Stimulated activated CD8-positive, alpha-beta memory T cell treated with anti-CD3 and anti-CD28 coated beads, Interleukin-7, amount 100 ng/mL, for 1 hour (primary cell): ENCODE results near the gene SPATA17.
A peak's percentile ranks its signal among the peaks of the same experiment; 100 is the strongest.
"Not testable (repeated sequence)": the region's sequence is repeated elsewhere in the genome, so short reads cannot be mapped to it uniquely, and the experiment has no call there.

Source experiments
- DNase-seq, 2 donors: peaks; one replicate each; pipeline ENCODE4 v3.0.0-alpha.2; 2020; ENCODE audit warnings: low read depth in 2 of 2

SPATA17 gene, protein sequence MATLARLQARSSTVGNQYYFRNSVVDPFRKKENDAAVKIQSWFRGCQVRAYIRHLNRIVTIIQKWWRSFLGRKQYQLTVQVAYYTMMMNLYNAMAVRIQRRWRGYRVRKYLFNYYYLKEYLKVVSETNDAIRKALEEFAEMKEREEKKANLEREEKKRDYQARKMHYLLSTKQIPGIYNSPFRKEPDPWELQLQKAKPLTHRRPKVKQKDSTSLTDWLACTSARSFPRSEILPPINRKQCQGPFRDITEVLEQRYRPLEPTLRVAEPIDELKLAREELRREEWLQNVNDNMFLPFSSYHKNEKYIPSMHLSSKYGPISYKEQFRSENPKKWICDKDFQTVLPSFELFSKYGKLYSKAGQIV

DNA sequence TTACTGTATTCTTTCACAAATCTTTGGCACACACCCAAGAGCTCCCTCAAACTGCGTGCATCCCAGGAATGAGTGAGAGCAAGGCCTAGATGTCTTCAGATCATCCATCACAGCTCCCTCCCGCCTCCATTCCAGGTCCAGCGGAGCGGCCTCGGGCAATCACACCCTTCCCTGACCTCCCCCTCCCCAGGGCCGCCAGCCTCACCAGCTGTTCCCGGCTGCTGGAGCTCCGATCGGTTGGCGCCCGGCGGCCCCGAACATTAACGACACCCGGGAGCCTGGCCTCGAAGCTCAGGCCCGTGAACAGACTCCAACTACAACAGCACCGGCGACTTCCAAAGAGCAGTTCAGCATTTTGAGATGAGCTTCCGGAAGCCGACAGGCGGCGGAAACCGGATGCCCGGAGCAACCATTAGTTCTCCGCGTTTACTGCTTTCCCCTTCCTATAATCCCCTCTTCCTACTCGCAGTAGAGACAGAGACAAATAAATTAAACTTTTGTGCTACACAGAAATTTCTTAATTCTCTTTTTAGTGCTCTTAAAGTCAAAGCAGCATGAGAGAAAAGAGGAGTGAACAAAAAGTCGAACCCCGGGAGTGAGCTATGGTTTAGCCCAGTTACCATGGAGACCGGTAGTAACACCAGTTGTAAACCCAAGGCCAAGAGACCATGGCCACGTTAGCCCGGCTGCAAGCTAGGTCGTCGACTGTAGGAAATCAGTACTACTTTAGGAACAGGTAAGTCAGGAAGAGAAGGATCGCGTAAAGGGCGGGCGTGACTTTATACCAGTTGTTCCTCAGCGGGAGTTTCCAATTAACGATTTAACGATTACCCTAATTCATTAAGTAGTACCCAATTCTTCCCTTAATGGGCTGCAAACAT is at the start of gene SPATA17, which contains the start of gene GPATCH2:
TSS of gene SPATA17 (plus strand) at position 634 of the 881 bp plus-strand sequence. CDS start at position 669, 35 bp downstream.
TSS of gene GPATCH2 (minus strand) at position 380 of the 881 bp plus-strand sequence. CDS start at position 261, 119 bp downstream.
- peak; percentile 31 to 53 for DNase-seq

DNA sequence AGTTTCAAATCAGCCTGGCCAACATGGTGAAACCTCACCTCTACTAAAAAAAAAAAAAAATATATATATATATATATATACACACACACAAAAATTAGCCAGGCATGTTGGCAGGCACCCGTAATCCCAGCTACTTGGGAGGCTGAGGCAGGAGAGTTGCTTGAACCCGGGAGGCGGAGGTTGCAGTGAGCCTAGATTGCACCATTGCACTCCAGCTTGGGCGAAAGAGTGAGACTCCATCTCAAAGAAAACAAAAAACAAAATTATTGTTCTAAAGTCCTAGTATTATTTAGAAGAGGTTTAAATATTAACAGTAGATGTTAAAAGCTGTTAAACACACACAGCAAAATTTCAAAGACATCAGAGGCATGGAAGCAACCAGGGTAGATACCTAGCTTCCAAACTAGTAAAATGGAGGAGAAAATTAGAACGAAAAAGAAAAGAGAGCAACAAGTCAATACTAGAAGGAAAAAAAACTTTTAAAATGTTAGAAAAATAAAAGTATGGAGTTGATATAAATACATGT is 46.8 kb upstream of the SPATA17 start:
- DNase-seq = not testable (repeated sequence)

DNA sequence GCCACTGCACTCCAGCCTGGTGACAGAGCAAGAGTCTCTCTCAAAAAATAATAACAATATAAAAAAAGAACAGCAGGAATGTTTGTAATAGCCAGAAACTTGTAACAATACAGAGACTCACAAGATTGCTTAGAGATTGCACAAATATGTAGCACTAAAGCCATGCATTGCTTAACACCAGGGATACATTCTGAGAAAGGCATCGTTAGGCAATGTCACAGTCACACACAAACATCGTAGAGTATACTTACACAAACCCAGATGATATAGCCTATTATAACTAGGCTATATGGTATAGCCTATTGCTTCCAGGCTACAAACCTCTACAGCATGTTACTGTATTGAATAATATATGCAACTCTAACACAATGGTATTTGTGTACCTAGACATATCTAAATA is 45.6 kb upstream of the SPATA17 start:
- DNase-seq = no peak

DNA sequence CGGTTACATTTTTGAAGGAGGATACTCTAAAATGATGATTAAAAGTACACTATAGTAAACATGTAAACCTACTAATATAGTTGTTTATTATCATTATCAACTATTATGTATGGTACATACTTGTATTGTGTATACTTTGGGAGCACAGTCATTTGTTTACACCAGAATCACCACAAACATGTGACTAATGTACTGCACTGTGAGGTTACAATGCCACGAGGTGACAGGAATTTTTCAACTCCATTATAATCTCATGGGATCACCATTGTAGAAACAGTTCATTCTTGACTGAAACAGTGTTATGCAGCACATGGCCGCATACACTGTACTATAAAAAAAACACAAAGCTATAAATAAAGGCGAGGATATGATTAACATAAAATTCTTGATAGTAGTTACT is 44.6 kb upstream of the SPATA17 start:
- no peak for DNase-seq

DNA sequence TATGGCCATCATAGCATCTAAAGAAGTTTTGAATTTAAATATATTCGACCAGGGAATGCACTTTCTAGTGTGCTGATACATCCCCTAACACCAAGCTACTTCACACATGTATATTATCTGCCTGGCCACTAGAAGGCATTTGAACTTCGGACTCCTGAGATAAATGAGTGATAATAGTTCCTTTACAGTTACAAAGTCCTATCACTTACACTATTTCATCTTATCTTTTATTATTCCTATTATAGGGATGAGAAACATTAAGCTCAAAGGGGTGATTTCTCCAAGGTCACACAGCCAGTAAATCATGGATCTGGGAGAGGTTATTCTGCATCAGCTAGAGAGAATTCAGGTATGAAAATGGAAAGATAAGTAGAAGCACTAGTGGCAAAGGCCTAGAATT is 40.5 kb upstream of the SPATA17 start:
- DNase-seq = no peak

DNA sequence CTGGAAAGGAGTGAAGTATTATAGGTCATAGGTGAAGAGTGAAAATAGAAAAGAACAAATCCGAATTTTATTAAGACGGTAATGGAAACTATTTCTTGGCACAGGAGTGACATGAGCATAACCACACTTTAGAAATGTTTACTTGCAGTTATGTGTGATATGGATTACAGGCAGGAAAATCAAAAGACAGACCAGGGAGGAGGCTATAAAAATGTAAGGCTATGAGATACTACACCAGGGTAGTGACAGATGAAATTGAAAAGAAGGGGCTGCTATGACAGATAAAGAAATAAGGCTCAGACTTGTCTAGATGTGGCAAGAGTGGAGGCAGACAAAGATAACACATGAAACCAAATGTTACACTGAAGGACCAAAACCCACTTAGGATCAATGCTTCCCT is 32.0 kb upstream of the SPATA17 start:
- DNase-seq = no peak

DNA sequence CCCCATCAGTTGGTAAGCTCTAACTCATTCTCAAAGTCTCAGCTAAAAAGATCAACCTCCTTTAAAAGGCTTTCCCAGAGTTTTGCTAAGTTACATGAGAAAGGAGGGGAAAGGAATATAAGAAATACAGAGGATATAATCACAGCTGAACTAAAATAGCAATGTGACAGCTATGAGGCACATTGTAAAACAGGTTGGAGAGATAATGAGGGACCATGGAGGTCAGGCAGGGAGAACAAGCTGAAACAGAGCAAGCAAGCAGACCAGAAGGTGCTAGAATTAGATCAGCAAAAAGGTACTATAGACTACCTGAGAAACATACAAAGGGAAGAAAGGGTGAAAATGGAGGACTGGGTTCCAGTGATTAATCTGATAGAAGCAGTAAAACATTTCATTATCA is 28.8 kb upstream of the SPATA17 start:
- no peak for DNase-seq

DNA sequence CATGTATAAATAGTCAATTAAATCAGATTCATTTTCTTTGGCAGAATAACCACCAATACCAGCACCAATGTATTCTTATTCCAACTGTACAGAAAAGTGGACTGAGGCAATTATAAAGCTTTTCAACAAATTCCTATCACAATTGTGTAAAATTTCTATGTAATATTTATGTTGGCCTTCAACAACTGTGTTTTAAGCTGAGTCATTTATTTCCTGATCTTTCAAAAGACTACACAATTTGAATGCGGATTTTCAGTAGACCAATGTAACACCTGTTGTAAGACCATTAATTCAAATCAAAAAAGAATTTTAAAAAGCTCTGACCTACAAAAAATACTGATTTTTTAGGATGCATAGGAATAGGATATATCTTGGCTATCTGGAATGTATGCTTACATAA is 25.8 kb upstream of the SPATA17 start:
- DNase-seq = no peak

DNA sequence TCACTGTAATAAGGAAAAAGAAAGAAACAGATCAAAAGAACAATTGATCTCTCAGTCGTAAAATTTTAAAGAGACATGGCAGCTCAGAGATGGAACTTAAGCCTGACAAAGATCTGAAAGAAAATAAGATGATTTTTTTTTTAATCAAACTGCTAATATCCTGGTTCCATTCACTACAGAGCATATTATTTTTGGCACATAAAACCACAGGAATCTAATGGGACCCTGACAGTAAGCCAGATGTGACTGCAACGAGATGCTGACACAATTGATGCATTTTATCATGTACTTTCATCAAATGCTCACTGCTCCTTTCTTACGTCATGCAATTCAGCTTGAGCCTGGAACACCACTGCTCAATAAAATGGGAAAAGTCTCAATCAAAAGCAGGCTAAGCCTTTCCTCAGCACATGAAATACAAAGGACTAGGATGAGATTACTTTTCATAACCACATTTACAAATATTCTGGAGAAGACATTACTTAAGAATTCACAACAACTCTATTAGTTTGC is 16.9 kb upstream of the SPATA17 start:
- no peak for DNase-seq

DNA sequence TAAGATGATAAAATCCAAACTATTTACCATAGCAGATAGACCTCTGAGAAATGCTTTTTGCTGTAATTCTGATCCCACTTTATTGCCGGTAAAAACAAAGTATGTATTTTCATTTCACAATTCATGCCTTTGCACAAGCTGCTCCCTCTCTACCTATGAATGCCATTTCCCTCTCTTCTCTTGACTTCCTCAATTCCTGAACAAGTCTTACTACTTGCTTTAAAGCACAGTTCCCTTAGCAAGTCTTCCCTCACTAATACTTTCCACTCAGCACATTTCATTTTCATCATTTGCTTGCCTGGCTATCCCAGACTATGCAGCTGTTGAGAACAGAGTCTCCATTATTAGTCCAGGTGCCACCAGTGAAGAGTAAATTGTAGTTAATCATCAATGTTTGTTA is 14.0 kb upstream of the SPATA17 start:
- no peak for DNase-seq

DNA sequence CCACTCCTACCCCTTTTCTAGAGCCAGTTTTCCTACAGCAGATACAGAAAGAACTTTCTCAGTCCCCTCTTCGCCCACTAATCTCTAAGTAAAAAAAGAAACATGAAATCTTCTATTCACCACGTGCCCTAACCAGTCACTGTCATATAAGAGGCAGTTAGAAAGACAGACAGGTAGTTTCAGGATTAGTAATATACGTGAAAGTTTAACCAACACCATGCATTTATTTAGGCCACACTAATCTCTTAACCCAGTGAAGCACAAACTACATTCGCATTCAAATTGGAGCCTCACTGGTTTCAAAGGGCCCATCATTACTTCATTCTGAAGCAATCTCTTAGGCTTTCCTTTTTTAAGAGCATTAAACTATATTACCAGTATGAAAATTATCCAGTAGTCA is 10.3 kb upstream of the SPATA17 start:
- no peak for DNase-seq

DNA sequence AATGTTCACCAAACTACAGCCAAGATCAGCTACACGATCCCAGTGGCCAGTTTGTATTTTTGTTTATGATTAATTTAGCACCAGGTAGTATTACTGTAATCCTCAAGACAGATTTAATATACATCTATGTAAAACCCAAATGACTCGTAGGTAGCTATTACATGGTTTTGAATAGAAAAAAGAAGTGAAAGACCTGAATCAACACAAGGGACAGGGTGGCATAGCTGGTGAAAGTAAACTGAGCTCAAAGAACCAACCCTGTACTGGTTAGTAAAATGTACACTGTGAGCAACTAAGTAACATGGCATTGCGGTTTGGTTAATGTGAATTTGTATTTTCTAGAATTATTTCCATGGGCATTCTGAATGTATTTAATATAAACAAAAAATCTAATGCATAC is 9.1 kb upstream of the SPATA17 start:
- DNase-seq = no peak

DNA sequence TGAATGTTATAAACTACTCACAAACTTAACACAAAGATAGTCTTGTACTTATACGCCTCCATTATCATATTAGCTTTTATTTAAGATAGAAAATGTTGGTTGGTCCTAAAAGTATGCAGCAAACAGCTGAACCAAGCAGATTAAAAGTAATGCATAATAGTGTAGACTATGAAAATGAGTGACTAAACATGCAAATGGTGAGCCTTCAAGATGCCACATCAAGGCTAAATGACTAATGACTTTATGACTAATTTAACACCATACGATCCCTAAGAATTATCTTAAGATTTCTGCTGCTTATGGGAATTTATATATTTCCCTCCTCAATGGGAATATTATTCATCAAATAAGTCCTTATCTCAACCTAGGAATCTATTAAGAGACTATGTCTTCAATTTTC is 4.8 kb upstream of the SPATA17 start:
- no peak for DNase-seq

DNA sequence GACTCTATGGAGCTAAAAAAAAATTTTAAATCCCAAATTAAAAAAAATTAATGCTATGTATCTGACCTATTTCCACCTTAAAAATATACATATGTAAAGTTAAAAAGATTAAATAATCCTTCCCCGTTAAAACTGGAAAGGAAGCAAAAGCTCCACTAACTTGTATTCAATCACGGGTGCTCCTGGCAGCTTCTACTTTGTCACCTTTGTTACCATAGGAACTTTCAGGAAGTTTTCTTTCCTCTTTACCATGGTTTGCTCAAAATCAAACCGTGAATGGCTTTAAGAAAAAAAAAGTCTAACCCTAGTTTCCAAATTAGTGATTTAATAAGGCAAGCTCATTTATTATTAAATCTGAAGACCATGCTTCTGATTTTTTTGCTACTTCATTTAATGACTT is 3.7 kb upstream of the SPATA17 start:
- DNase-seq = no peak

DNA sequence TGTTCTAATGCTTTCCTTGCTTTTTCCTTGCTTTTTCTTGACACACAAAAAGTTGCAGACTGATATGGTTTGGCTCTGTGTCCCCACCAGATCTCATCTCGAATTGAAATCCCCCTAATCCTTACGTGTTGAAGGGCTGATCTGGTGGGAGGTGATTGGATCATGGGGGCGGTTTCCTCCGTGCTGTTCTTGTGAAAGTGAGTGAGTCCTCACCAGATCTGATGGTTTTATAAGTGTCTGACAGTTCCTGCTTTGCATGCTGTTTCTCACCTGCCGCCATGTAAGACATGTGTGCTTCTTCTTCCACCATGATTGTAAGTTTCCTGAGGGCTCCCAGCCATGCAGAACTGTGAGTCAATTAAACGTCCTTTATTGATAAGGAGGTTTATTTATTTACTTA is 11.3 kb downstream of the SPATA17 start:
- no peak for DNase-seq

DNA sequence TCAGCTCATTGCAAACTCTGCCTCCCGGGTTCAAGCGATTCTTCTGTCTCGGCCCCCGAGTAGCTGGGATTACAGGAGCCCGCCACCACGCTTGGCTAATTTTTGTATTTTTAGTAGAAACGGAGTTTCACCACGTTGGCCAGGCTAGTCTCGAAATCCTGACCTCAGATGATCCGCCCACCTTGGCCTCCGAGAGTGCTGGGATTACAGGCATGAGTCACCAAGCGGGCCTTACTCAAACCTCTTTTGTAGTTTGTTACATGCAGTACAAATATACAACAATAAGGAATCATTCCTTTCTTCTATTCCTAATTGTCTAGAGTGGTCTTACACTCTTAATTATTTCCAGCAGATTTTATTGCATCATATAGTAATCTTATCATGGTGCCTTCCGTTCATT is 16.6 kb downstream of the SPATA17 start:
- DNase-seq = no peak

DNA sequence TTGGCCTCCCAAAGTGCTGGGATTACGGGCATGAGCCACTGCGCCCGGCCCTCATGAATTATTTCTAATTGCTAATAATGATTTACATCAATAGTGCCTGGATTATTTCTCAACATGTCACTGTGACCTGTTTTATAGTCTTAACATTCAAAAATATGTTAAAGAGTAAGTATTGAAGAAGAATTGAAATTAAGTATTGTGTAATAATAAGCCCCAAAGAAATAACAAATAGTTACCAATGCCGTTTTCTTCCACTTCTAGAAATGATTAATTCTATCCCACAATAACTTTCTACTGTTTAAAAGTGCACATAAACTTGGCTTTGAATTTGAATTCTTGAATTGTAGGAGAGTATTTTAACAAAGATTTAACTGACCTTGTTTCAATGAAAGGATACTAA is 19.5 kb downstream of the SPATA17 start:
- no peak for DNase-seq

DNA sequence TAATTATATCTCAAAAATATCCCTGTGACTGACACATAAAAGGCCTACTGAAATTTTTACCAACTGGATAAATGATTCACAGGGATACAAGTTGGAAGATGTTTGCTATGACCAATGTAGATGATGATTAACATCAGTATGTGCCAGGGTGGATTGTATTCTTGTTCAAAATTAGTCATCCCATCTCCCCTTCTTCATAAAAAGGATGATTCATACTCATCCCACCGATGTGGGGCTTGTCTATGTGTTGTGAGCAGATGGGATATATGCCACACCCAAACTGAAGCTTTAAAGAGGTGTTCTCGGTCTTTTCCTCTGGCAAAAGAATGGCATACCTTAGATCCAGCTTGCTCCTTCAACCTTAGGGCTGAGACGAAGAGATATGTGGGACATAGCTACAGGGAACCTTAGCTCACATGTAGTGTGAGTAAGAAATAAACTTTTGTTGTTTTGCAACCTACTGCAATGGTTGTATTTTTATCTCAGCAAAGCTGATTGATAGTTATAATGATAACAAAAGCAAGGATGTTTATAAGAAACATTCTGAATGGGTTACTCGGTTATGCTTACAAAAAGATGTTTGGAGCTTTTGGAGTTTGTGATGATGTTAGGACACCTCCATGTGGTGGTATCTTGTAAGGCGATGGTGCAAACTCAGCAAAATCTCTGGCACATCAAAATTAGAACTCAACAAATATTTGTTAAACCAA is 29.4 kb downstream of the SPATA17 start:
- no peak for DNase-seq

DNA sequence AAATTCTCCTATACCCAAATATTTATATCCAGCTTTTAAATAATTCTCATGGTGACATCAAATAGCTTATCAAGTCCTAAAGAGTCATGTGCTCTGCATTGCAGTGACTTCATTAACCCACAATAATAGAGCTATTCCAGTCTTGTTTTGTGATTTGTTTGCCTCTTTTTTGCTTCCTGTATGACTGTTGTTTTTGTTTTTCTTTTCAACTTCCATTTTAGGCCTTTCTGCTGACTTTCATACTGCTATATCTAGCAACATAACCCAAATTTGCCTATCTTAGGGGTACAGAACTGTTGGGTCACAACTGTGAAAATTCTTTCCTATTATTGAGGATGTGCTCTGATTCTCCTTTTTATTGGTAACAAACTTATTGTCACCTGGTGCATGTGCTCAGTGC is 30.3 kb downstream of the SPATA17 start:
- DNase-seq = no peak

DNA sequence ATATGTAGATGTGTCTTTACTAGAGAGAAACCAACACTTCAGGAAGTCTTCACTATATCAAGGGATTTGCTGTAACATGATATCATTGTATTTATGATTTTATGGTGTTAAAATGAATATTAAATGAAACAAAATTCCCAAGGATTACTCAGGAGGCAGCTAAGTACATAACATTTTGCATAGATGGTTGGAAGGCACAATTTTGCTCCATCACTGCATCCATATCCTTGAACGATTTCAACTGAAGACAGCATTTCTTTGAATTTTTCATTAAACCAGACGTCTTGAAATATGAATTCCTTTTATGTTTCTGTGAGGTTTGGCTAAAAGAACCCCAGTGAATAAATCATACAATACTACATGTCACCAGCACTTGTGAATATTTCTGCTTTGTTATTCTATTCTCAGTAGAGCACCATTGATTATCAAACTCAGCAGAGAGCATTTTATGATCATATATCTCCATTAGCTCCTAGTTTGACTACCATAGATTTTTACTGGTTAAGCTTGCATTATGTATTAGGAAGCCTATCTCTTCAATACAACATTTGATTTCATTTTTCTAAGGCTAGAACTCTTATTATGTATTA is 37.3 kb downstream of the SPATA17 start:
- DNase-seq = no peak

DNA sequence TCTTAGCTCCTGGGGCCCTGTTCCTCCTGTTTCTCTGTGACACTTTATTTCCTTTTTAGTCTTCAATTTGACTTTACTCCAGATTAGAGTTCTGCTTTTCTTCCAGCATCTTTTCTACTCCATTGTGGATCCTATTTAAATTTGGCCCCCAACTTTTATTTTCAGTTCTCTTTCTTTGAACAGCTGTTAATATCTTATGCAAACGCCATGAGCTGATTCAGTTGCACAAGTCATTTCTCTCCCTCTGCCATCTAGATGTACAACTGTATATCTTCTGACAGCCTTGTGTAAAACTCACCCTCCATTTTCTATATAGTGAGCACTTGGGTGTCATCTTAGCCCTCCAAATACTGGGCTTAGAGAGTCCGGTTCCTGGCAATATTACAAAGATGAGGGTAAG is 42.2 kb downstream of the SPATA17 start:
- no peak for DNase-seq
